Central memory CD8-positive, alpha-beta T cell (primary cell): ENCODE data around the gene LRP1.

Source experiments
- ATAC-seq: fragments of 150-1000 bp; cut with Tn5 transposase; replicated peaks from 2 replicates; pipeline ENCODE4 v1.10.0; 2022; ENCODE audit warnings: mild to moderate bottlenecking, moderate FRiP score, moderate number of reproducible peaks; ENCODE audit not compliant: poor library complexity, severe bottlenecking; ENCODE audit errors: extremely low read depth
- DNase-seq, 2 donors: peaks; one replicate each; pipeline ENCODE4 v3.0.0; 2021; ENCODE audit warnings: low spot score in 2 of 2
- H3K27ac Mint-ChIP-seq: one replicate; pipeline ENCODE4 v1.8.0; 2022; ENCODE audit warnings: low read depth, mild to moderate bottlenecking, moderate library complexity, mixed read lengths
- H3K27me3 Mint-ChIP-seq: one replicate; pipeline ENCODE4 v1.8.0; 2022; ENCODE audit warnings: mixed read lengths
- H3K36me3 Mint-ChIP-seq: one replicate; pipeline ENCODE4 v1.8.0; 2022; ENCODE audit warnings: mild to moderate bottlenecking, moderate library complexity, mixed read lengths; ENCODE audit not compliant: insufficient read depth
- H3K4me1 Mint-ChIP-seq: one replicate; pipeline ENCODE4 v1.8.0; 2022; ENCODE audit warnings: mixed read lengths
- H3K4me3 Mint-ChIP-seq: one replicate; pipeline ENCODE4 v1.8.0; 2022; ENCODE audit warnings: mild to moderate bottlenecking, moderate library complexity, mixed read lengths
- H3K9me3 Mint-ChIP-seq: one replicate; pipeline ENCODE4 v1.8.0; 2022; ENCODE audit warnings: mixed read lengths

Gene LRP1

GRCh38 chr12:57254506-57255280 is 126.4 kb downstream of the LRP1 start:
- H3K9me3 Mint-ChIP-seq, result no peaks in the 10 kb centered on the region
- no peak overlapping the region for H3K4me3 Mint-ChIP-seq
- H3K27me3 Mint-ChIP-seq, result no peaks in the 10 kb centered on the region
- H3K4me1 Mint-ChIP-seq, result no peaks in the 10 kb centered on the region
- H3K36me3 Mint-ChIP-seq, result peaks cover 28% of the 10 kb centered on the region
- no peak overlapping the region for H3K27ac Mint-ChIP-seq
- no peak for ATAC-seq
- DNase-seq, result no peak

- ATAC-seq, result no peak
- H3K36me3 Mint-ChIP-seq, result peaks cover 35% of the 10 kb centered on the region
Measured at GRCh38 chr12:57255916-57256315, 127.6 kb downstream of the LRP1 start.

GRCh38 chr12:57258977-57259970 is 131.0 kb downstream of the LRP1 start:
- Mint-ChIP-seq H3K27ac (no peak overlapping the region), H3K36me3 (peaks cover 40% of the 10 kb centered on the region)
- no peak for ATAC-seq

More at GRCh38 chr12:57255916-57256315, 127.6 kb downstream of the LRP1 start:
- DNase-seq, result no peak
- Mint-ChIP-seq H3K27ac (no peak overlapping the region), H3K9me3 (no peaks in the 10 kb centered on the region), H3K4me1 (no peaks in the 10 kb centered on the region), H3K27me3 (no peaks in the 10 kb centered on the region), H3K4me3 (no peak overlapping the region)

GRCh38 chr12:57260366-57260765 is 132.1 kb downstream of the LRP1 start:
- H3K36me3 Mint-ChIP-seq, result peaks cover 42% of the 10 kb centered on the region
- no peaks in the 10 kb centered on the region for H3K9me3 Mint-ChIP-seq
- H3K27me3 Mint-ChIP-seq, result no peaks in the 10 kb centered on the region
- no peaks in the 10 kb centered on the region for H3K4me1 Mint-ChIP-seq
- H3K4me3 Mint-ChIP-seq, result no peak overlapping the region
- no peak overlapping the region for H3K27ac Mint-ChIP-seq
- ATAC-seq (no peak), DNase-seq (no peak)

More at GRCh38 chr12:57258977-57259970, 131.0 kb downstream of the LRP1 start:
- Mint-ChIP-seq H3K4me3 (no peak overlapping the region), H3K27me3 (no peaks in the 10 kb centered on the region), H3K4me1 (no peaks in the 10 kb centered on the region), H3K9me3 (no peaks in the 10 kb centered on the region)
- no peak for DNase-seq

- ATAC-seq (no peak), DNase-seq (no peak)
- H3K36me3 Mint-ChIP-seq, result peaks cover 49% of the 10 kb centered on the region
- no peaks in the 10 kb centered on the region for H3K4me1 Mint-ChIP-seq
- H3K9me3 Mint-ChIP-seq, result no peaks in the 10 kb centered on the region
- no peaks in the 10 kb centered on the region for H3K27me3 Mint-ChIP-seq
- no peak overlapping the region for H3K4me3 Mint-ChIP-seq
- no peak overlapping the region for H3K27ac Mint-ChIP-seq
Measured at GRCh38 chr12:57261428-57261865, 133.2 kb downstream of the LRP1 start.

GRCh38 chr12:57262126-57262822 is 134.0 kb downstream of the LRP1 start:
- no peak overlapping the region for H3K27ac Mint-ChIP-seq
- no peaks in the 10 kb centered on the region for H3K4me1 Mint-ChIP-seq
- ATAC-seq (no peak), DNase-seq (no peak)
- peaks cover 48% of the 10 kb centered on the region for H3K36me3 Mint-ChIP-seq
- no peaks in the 10 kb centered on the region for H3K9me3 Mint-ChIP-seq
- H3K4me3 Mint-ChIP-seq, result no peak overlapping the region
- H3K27me3 Mint-ChIP-seq, result no peaks in the 10 kb centered on the region
